ENCODE results near the gene KREMEN1.

Gene KREMEN1

GRCh38 chr22:29134448-29134847 lies 61.6 kb downstream of the KREMEN1 start:
- no peak for DNase-seq (ENCODE audit: low read depth, low spot score)
- H3K4me3 ChIP-seq (ENCODE audit: low read depth, low read length): no peak overlapping the region
- in situ Hi-C loops (cut with HindIII; ENCODE audit: low sequenced_read_pairs): no loop called here
- TF ChIP-seq, protein P1, sequence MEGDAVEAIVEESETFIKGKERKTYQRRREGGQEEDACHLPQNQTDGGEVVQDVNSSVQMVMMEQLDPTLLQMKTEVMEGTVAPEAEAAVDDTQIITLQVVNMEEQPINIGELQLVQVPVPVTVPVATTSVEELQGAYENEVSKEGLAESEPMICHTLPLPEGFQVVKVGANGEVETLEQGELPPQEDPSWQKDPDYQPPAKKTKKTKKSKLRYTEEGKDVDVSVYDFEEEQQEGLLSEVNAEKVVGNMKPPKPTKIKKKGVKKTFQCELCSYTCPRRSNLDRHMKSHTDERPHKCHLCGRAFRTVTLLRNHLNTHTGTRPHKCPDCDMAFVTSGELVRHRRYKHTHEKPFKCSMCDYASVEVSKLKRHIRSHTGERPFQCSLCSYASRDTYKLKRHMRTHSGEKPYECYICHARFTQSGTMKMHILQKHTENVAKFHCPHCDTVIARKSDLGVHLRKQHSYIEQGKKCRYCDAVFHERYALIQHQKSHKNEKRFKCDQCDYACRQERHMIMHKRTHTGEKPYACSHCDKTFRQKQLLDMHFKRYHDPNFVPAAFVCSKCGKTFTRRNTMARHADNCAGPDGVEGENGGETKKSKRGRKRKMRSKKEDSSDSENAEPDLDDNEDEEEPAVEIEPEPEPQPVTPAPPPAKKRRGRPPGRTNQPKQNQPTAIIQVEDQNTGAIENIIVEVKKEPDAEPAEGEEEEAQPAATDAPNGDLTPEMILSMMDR (IDR thresholded peaks at IDR 0.05; ENCODE audit: low read depth, low read length): no peak

DNA sequence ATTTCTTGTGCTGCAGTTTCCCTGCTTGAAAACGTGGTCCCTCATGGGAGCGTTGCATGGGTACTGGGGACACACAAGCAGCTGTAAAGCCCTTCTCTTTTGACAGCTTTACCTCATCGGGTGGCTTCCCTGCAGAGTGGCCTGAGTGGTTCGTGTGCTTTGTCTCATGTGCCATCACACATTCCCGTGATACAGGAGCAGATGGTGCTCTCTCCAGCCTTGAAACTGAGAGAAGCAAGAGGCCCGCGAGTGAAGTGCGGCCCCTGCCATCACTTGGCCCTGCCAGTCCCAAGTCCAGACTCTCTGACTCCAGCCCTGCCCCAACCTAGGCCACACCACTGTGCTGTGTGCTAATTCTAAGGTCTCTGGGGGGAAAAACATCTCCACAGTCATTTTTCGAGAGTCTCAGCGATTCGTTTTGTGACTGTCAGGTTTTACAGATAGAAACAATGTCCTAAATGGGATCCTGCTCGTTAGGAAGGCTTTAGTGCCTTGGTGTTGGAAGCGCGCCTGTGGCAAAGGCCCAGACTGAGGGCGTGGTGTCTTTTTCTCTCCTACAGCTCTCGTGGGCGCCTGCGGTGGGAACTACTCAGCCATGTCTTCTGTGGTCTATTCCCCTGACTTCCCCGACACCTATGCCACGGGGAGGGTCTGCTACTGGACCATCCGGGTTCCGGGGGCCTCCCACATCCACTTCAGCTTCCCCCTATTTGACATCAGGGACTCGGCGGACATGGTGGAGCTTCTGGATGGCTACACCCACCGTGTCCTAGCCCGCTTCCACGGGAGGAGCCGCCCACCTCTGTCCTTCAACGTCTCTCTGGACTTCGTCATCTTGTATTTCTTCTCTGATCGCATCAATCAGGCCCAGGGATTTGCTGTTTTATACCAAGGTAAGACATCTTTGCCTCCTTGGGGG lies 64.2 kb downstream of the KREMEN1 start:
- H3K4me3 ChIP-seq (ENCODE audit: low read depth, low read length): no peak overlapping the region
- in situ Hi-C loops (cut with HindIII; ENCODE audit: low sequenced_read_pairs): no loop called here
- TF ChIP-seq, protein P1 (IDR thresholded peaks at IDR 0.05; ENCODE audit: low read depth, low read length): no peak
- no peak for DNase-seq (ENCODE audit: low read depth, low spot score)

DNA sequence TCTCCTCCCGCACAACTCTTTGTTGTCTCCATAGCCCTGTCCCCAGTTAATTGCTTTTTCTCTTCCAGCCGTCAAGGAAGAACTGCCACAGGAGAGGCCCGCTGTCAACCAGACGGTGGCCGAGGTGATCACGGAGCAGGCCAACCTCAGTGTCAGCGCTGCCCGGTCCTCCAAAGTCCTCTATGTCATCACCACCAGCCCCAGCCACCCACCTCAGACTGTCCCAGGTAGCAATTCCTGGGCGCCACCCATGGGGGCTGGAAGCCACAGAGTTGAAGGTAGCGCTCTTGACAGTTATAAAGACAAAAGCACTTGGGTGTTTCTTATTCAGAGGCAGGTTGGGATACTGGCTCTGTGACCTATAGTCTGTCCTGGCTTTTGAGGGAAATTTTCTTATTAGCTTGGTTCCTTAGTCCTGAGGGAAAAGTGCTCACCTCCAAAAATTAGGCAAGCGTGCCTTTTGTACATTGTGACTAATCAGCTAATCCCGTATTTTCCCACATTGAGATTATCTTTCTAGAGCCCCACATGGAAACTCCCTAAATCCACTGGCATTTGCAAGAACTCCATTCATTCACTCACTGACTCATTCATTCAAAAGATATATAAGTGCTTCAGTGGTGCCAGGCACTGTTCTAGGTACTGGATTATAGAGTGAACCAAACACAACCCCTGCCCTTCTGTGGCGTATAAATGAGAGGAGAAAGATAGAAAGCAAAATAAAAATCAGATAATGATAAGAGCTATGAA lies 65.9 kb downstream of the KREMEN1 start:
- no peak for DNase-seq (ENCODE audit: low read depth, low spot score)
- TF ChIP-seq, protein P1 (IDR thresholded peaks at IDR 0.05; ENCODE audit: low read depth, low read length): no peak
- in situ Hi-C loops (cut with HindIII; ENCODE audit: low sequenced_read_pairs): no loop called here
- no peak overlapping the region for H3K4me3 ChIP-seq (ENCODE audit: low read depth, low read length)

- in situ Hi-C loops (cut with HindIII; ENCODE audit: low sequenced_read_pairs): no loop called here
- H3K4me3 ChIP-seq (ENCODE audit: low read depth, low read length): no peak overlapping the region
- TF ChIP-seq, protein P1 (IDR thresholded peaks at IDR 0.05; ENCODE audit: low read depth, low read length): no peak
- no peak for DNase-seq (ENCODE audit: low read depth, low spot score)
These were observed 67.3 kb downstream of the KREMEN1 start for GRCh38 chr22:29139965-29140782.

DNA sequence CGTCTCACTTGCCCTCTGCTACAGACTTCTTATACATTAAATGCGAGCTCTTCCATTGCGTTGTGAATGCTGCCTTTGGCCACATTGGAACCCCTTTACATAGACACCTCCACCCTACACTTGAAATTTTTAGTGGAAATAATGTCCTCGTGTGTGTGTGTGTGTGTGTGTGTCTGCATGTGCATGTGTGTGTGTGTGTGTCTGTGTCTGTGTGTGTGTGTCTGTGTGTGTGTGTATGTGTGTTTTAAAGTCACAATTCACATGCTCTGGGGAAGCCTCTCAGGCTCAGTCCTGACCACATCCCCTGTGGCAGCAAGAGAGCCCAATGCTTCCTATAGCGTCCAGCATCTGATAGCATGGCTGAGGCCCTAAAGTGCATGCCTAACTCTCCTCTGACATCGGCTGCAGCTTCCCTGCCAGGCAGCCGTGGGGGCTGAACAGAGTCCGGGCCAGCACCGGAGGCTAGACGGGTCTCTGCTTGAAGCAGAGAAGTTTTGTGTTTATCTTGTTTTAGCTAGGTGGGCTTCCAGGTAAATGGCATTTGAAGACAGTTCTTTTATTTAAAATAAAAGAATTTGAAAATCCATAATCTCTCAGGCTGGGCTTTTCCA lies 68.3 kb downstream of the KREMEN1 start:
- DNase-seq (ENCODE audit: low read depth, low spot score): no peak
- H3K4me3 ChIP-seq (ENCODE audit: low read depth, low read length): no peak overlapping the region
- in situ Hi-C loops (cut with HindIII; ENCODE audit: low sequenced_read_pairs): no loop called here
- TF ChIP-seq, protein P1 (IDR thresholded peaks at IDR 0.05; ENCODE audit: low read depth, low read length): no peak

DNA sequence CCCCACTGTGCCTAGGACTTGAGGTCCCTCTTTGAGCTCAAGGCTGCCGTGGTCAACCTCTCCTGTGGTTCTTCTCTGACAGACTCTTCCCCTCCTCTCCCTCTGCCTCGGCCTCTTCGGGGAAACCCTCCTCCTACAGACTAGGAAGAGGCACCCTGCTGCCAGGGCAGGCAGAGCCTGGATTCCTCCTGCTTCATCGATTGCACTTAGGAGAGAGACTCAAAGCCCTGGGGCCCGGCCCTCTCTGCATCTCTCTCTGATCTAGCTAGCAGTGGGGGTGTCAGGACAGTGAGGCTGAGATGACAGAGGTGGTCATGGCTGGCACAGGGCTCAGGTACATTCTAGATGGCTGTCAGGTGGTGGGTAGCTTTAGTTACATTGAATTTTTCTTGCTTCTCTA lies 69.3 kb downstream of the KREMEN1 start:
- in situ Hi-C loops (cut with HindIII; ENCODE audit: low sequenced_read_pairs): no loop called here
- TF ChIP-seq, protein P1 (IDR thresholded peaks at IDR 0.05; ENCODE audit: low read depth, low read length): no peak
- no peak for DNase-seq (ENCODE audit: low read depth, low spot score)
- H3K4me3 ChIP-seq (ENCODE audit: low read depth, low read length): no peak overlapping the region

Data from astrocyte of the spinal cord (primary cell).